Vagina (tissue), 2 donors: Measurements from ENCODE around the gene ABAT.

ENCODE experiments used
- POLR2A ChIP-seq, 2 donors: fragments of 450-650 bp; IDR thresholded peaks; one replicate each; pipeline ENCODE4 v1.6.1; 2017; ENCODE audit warnings: antibody characterized with exemption in 2 of 2, mild to moderate bottlenecking in 2 of 2, moderate library complexity in 2 of 2
- POLR2AphosphoS5 ChIP-seq, 2 donors: sonication (generic); formaldehyde crosslinking; IDR thresholded peaks; one replicate each; pipeline ENCODE4 v1.9.0; 2017; ENCODE audit warnings: antibody characterized with exemption in 2 of 2, mild to moderate bottlenecking in 2 of 2, low read depth in 1 of 2; ENCODE audit not compliant: insufficient read depth in 1 of 2
- TF ChIP-seq, protein P1 (sequence below), 3 experiments: fragments of 450-650 bp in 2 of 3; fragments of 200-600 bp in 1 of 3; sonication (generic) in 1 of 3; IDR thresholded peaks; one replicate each; pipeline ENCODE4 v1.5.1; 2017 to 2019; ENCODE audit warnings: antibody characterized with exemption in 3 of 3, mild to moderate bottlenecking in 2 of 3, moderate library complexity in 2 of 3

GRCh38 chr16:8831450-8831849, 157.0 kb downstream of the ABAT start:
- TF ChIP-seq, protein P1, sequence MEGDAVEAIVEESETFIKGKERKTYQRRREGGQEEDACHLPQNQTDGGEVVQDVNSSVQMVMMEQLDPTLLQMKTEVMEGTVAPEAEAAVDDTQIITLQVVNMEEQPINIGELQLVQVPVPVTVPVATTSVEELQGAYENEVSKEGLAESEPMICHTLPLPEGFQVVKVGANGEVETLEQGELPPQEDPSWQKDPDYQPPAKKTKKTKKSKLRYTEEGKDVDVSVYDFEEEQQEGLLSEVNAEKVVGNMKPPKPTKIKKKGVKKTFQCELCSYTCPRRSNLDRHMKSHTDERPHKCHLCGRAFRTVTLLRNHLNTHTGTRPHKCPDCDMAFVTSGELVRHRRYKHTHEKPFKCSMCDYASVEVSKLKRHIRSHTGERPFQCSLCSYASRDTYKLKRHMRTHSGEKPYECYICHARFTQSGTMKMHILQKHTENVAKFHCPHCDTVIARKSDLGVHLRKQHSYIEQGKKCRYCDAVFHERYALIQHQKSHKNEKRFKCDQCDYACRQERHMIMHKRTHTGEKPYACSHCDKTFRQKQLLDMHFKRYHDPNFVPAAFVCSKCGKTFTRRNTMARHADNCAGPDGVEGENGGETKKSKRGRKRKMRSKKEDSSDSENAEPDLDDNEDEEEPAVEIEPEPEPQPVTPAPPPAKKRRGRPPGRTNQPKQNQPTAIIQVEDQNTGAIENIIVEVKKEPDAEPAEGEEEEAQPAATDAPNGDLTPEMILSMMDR (IDR thresholded peaks at IDR 0.05): no peak
- no peak for TF ChIP-seq POLR2A (IDR thresholded peaks at IDR 0.05)
- TF ChIP-seq POLR2AphosphoS5 (IDR thresholded peaks at IDR 0.05; ENCODE audit: insufficient read depth in 1 of 2, low read depth in 1 of 2): no peak
